ENCODE results near the gene ENO2.

DNA sequence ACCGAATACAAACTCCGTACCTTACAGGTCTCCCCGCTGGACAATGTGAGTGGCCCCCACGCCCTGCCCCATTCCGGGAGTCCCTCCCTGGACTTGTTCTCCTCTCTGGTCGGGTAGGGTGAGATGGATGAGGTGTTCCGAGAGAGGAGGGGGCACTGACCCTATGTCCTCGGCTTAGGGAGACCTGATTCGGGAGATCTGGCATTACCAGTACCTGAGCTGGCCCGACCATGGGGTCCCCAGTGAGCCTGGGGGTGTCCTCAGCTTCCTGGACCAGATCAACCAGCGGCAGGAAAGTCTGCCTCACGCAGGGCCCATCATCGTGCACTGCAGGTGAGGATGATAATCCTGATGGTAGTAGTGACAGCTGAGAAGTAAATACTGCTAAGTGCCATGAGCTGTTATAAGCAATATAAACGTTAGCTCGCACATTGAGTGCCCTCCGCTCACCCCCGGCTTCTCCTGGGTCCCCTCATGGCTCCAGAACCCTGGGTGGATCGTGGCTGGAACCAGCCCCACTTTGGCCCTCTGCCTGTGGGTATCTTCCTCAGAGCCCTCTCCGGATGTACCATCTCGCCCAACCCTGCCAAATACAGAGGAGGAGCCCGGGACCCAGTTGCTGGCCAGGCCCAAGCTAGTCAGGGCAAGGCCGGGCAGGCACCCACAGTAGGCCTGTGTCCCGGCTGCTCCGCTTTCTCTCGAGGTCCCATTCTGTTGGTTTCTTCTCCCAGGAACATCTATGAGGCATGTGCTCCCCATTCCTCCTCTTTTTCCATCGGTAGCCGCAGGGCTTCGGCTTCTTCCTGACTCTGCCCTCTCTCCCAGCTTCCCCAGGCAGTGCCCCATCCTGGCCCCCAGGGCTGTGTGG lies 43.6 kb downstream of the ENO2 start:
- TF ChIP-seq, protein P1, sequence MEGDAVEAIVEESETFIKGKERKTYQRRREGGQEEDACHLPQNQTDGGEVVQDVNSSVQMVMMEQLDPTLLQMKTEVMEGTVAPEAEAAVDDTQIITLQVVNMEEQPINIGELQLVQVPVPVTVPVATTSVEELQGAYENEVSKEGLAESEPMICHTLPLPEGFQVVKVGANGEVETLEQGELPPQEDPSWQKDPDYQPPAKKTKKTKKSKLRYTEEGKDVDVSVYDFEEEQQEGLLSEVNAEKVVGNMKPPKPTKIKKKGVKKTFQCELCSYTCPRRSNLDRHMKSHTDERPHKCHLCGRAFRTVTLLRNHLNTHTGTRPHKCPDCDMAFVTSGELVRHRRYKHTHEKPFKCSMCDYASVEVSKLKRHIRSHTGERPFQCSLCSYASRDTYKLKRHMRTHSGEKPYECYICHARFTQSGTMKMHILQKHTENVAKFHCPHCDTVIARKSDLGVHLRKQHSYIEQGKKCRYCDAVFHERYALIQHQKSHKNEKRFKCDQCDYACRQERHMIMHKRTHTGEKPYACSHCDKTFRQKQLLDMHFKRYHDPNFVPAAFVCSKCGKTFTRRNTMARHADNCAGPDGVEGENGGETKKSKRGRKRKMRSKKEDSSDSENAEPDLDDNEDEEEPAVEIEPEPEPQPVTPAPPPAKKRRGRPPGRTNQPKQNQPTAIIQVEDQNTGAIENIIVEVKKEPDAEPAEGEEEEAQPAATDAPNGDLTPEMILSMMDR (IDR thresholded peaks at IDR 0.05; ENCODE audit: low read length), result no peak
- TF ChIP-seq EZH2 (IDR thresholded peaks at IDR 0.05; ENCODE audit: borderline replicate concordance, low read length), result no peak
